ENCODE measurements around the gene A4GNT. TPM values are rescaled to one million over a fixed set of nuclear protein-coding genes. Genes with fewer than 3 reads are reported as not detected.

Gene A4GNT
- not detected in 2 replicates for total RNA-seq

GRCh38 chr3:138132239-138132638 is at the start of gene A4GNT:
TSS of gene A4GNT (minus strand) at chr3:138132390. CDS start at chr3:138131256, 1,134 bp downstream.

GRCh38 chr3:138174421-138175131 is 42.4 kb upstream of the A4GNT start, which contains the start of gene DBR1:
TSS of gene DBR1 (minus strand) at chr3:138174921. CDS start at chr3:138174795, 126 bp downstream.

GRCh38 chr3:138114988-138115971 is 16.9 kb downstream of the A4GNT start, which contains the start of gene DZIP1L:
TSS of gene DZIP1L (minus strand) at chr3:138115608. CDS start at chr3:138103971, 11,637 bp downstream.

Other genes with a start within 250 kb of the A4GNT start
- gene CLDN18, start 122.2 kb downstream of the A4GNT start, total RNA-seq: not detected in 2 replicates
- gene DZIP1L, start 16.8 kb downstream of the A4GNT start, total RNA-seq: 7.6 and 8.9 TPM in 2 replicates
- gene DBR1, start 42.5 kb upstream of the A4GNT start, total RNA-seq: 15.1 and 19.3 TPM in 2 replicates
- gene ARMC8, start 54.9 kb upstream of the A4GNT start, total RNA-seq: 30.9 and 58.7 TPM in 2 replicates
- gene NME9, start 197.5 kb upstream of the A4GNT start, total RNA-seq: not detected in 2 replicates
- gene MRAS, start 216.2 kb upstream of the A4GNT start, total RNA-seq: 5.7 and 18.8 TPM in 2 replicates